Prostate gland (tissue), 2 donors: ENCODE measurements around the gene IL20.

Source experiments
- POLR2AphosphoS5 ChIP-seq: sonication (generic); formaldehyde crosslinking; IDR thresholded peaks from one replicate; pipeline ENCODE4 v1.6.1; 2017; ENCODE audit warnings: antibody characterized with exemption
- TF ChIP-seq, protein P1 (sequence below), 4 experiments: fragments of 200-600 bp in 2 of 4; fragments of 450-650 bp in 2 of 4; sonication (generic) in 2 of 4; IDR thresholded peaks; 1 replicate in 3 of 4; 2 replicates in 1 of 4; pipeline ENCODE4 v1.5.1; 2016 to 2019; ENCODE audit warnings: antibody characterized with exemption in 4 of 4, mild to moderate bottlenecking in 2 of 4, moderate library complexity in 2 of 4

DNA sequence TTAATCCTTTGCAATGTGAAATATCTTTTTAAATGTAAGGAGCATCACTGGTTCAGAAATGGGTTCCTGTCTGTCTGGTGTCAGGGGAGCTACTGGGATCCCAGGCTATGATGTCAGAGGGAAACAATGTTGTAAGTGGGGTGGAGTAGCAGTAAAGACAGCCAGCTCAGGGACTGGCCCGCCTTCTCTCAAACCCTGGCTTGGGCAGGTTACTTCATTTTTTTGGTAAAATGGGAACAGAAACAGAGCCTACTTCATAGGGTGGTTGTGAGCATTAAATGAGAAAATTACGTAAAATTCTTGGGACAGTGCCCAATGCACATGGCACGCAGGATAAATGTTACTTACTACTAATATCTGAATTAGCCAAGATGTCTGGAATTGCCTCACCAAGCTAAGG lies 30.7 kb upstream of the IL20 start:
- TF ChIP-seq, protein P1, sequence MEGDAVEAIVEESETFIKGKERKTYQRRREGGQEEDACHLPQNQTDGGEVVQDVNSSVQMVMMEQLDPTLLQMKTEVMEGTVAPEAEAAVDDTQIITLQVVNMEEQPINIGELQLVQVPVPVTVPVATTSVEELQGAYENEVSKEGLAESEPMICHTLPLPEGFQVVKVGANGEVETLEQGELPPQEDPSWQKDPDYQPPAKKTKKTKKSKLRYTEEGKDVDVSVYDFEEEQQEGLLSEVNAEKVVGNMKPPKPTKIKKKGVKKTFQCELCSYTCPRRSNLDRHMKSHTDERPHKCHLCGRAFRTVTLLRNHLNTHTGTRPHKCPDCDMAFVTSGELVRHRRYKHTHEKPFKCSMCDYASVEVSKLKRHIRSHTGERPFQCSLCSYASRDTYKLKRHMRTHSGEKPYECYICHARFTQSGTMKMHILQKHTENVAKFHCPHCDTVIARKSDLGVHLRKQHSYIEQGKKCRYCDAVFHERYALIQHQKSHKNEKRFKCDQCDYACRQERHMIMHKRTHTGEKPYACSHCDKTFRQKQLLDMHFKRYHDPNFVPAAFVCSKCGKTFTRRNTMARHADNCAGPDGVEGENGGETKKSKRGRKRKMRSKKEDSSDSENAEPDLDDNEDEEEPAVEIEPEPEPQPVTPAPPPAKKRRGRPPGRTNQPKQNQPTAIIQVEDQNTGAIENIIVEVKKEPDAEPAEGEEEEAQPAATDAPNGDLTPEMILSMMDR (IDR thresholded peaks at IDR 0.05): no peak
- no peak for TF ChIP-seq POLR2AphosphoS5
